HL-60 (cell line): Measurements from ENCODE around the gene CCL20.

Experiments used
- DNase-seq, 2 experiments: peaks; one replicate each; pipeline ENCODE4 v3.0.0-alpha.2; 2010 to 2020; ENCODE audit warnings: low read depth in 1 of 2, low spot score in 1 of 2
- H3K27ac ChIP-seq: fragments of 250-450 bp; sonication (Bioruptor Pico); replicated peaks from 2 replicates; pipeline ENCODE4 v1.5.1; 2020; ENCODE audit warnings: mild to moderate bottlenecking, moderate library complexity
- H3K27me3 ChIP-seq: fragments of 250-450 bp; sonication (Bioruptor Pico); 2 replicates; pipeline ENCODE4 v1.5.1; 2021; ENCODE audit warnings: mild to moderate bottlenecking, moderate library complexity; ENCODE audit not compliant: insufficient read depth, poor library complexity, severe bottlenecking
- H3K4me3 ChIP-seq: replicated peaks from 2 replicates; pipeline ENCODE4 v1.5.1; 2011; ENCODE audit warnings: mild to moderate bottlenecking, control low read depth, low read length; ENCODE audit not compliant: insufficient read depth
- CTCF ChIP-seq: IDR thresholded peaks from one replicate; pipeline ENCODE4 v1.5.1; 2011; ENCODE audit warnings: low read length, control low read depth, inconsistent platforms; ENCODE audit not compliant: insufficient read depth
- GABPA ChIP-seq: IDR thresholded peaks from 2 replicates; pipeline ENCODE4 v1.6.1; 2012; ENCODE audit warnings: low read depth
- POLR2AphosphoS5 ChIP-seq: IDR thresholded peaks from 2 replicates; pipeline ENCODE4 v1.6.1; 2012; ENCODE audit warnings: low read depth
- REST ChIP-seq: IDR thresholded peaks from 2 replicates; pipeline ENCODE4 v1.6.1; 2012; ENCODE audit warnings: low read depth; ENCODE audit not compliant: insufficient replicate concordance
- SPI1 ChIP-seq: IDR thresholded peaks from 2 replicates; pipeline ENCODE4 v1.6.1; 2012; ENCODE audit warnings: low read depth, mild to moderate bottlenecking, borderline replicate concordance
- long read RNA-seq: library from polyadenylated mRNA; unstranded; transcript quantifications from one replicate; pipeline ENCODE4 v2.0.0, GENCODE V29; 2020

Gene CCL20
- long read RNA-seq, partial matches to known transcripts, result 0 of 1 reads
- long read RNA-seq, other reads (novel, unspliced or antisense), result 1 of 1 reads

GRCh38 chr2:227813562-227814353 lies at the start of gene CCL20:
Gene CCL20 (plus strand): TSS chr2:227813842. CDS start chr2:227813912, 70 bp downstream.
- no peak within 1 kb of the TSS for H3K27ac ChIP-seq
- H3K4me3 ChIP-seq, result no peak within 1 kb of the TSS
- no peak for DNase-seq
- TF ChIP-seq SPI1 (no peak), GABPA (no peak), CTCF (no peak), POLR2AphosphoS5 (no peak), REST (no peak)
- no peaks in the 10 kb centered on the region for H3K27me3 ChIP-seq

GRCh38 chr2:227765788-227766372 lies 47.8 kb upstream of the CCL20 start:
- TF ChIP-seq CTCF (no peak), SPI1 (no peak), REST (no peak), GABPA (no peak), POLR2AphosphoS5 (no peak)
- no peak overlapping the region for H3K4me3 ChIP-seq

GRCh38 chr2:227766373-227766883 lies 47.2 kb upstream of the CCL20 start:
- Histone ChIP-seq H3K27ac (no peak overlapping the region), H3K4me3 (no peak overlapping the region), H3K27me3 (no peaks in the 10 kb centered on the region)
- TF ChIP-seq POLR2AphosphoS5 (no peak), SPI1 (no peak), CTCF (peak; percentile 51), GABPA (no peak), REST (no peak)
- peak; percentile 15 to 64 for DNase-seq

More at GRCh38 chr2:227765788-227766372, 47.8 kb upstream of the CCL20 start:
- DNase-seq, result no peak
- no peaks in the 10 kb centered on the region for H3K27me3 ChIP-seq
- H3K27ac ChIP-seq, result no peak overlapping the region
